Measurements from ENCODE around the gene RNF144B. TPM values are rescaled to one million over a fixed set of nuclear protein-coding genes. Genes with fewer than 3 reads are reported as not detected.
"Not testable (repeated sequence)": the region's sequence is repeated elsewhere in the genome, so short reads cannot be mapped to it uniquely, and the experiment has no call there.

RNF144B gene
- total RNA-seq, 1 donor from 2014 or later = 89.2 TPM

- DNase-seq = not testable (repeated sequence)
Measured at GRCh38 chr6:18409602-18410001, 22.5 kb downstream of the RNF144B start.

GRCh38 chr6:18410412-18410811, 23.3 kb downstream of the RNF144B start:
- DNase-seq = no peak

GRCh38 chr6:18412068-18412467, 24.9 kb downstream of the RNF144B start:
- no peak for DNase-seq

DNA sequence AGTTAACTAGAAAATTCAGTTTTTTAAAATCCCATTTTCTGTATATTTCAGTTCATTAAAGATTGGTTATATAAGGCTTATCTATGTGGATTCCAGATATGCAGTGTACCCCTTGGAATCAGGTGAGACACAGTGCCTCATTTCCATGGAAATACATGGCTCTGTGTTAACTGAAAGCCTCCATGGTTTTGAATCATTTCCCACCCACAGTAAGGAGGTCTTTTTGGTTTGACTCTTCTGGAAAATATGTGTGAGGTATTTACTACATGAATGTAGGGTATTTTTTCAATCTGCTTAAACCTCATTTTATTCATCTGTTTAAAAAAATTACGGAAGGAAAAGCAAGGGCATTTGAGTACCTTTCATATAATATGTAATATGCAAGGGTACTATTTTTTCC, 25.5 kb downstream of the RNF144B start:
- DNase-seq = no peak

GRCh38 chr6:18413381-18413780, 26.2 kb downstream of the RNF144B start:
- no peak for DNase-seq

DNA sequence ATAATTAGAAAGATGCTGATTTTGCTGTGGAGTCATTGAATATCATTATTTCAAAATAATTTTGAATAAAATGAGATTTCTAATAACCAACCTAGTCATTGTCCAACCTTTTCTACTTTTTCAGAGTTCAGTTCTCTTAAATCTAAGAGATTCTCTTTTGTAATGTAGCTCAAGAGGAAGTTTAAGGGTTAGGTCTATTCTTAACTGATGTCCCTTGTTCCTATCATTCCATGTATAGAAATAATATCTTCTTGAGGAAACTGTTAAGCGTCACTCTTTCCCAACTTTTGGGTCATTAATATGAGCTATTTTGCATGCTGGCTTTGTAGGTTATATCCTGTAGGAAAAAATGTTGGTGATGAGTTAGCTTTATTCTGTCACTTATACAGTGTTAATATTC, 27.0 kb downstream of the RNF144B start:
- no peak for DNase-seq

DNA sequence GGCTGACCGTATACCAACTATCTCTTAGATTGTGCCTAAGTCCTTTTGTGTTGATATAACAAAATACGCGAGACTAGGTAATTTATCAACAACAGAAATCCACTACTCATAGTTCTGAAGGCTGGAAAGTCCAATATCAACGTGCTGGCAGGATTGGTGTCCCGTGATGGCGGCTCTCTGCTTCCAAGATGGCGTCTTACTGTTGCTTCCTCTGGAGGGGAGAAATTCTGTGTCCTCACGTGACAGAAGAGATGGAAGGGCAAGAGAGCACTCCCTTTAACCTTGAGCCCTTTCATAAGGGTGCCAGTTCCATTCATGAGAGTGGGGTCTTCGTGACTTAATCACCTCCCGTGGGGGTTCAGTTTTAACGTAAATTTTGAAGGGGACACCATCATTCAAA, 28.1 kb downstream of the RNF144B start:
- DNase-seq = no peak

DNA sequence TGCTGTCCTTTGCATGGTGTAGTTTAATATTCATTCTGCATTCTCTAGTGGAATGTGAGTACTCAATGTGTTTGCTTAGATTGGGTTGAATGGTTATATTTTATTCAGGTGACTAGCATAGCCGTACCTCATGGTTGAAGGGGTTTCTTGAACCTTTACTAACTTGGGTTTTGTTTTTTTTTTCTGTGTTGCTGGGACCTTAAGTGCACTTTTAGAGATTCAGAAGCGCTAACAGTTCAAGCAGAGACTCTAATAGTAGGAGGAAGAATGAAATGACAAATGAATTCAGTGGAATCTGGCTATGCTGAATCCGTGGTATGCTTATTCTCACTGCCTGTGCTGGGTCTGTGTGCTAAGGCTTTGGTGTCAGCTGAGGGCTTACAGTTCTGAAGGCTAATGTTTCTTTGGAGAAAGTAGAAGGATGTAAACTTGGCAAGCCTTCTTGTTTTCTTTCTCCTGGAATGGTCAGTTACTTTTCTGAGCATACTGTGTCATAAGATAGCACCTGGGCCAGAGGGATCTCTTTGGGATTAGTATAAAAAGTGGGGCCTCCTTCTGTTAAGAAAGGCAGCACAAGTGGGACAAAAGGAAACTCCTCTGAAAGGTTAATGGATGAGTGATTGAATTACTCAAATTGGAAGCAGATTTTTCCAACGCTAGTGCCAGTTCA, 28.7 kb downstream of the RNF144B start:
- DNase-seq = no peak

GRCh38 chr6:18416341-18416679, 29.2 kb downstream of the RNF144B start:
- DNase-seq = no peak

DNA sequence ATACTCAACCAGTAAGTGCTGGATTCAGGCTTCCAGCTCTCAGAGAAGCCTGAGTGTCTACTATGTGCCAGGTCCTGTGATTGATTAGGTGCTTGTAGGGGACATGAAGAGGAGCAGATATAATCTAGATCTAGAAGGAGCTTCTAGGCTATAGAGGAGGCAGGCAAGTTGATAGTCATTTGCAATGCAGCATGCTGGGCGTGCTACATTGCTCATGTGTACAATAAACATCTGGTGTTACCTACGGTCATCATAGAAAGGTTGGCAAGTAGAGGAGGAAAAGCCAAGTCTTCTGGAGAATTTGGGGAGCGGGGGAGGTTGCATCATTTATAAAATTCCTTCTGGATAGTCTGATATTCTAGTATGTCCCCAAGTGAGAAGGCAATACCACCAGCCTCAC, 33.2 kb downstream of the RNF144B start:
- no peak for DNase-seq

DNA sequence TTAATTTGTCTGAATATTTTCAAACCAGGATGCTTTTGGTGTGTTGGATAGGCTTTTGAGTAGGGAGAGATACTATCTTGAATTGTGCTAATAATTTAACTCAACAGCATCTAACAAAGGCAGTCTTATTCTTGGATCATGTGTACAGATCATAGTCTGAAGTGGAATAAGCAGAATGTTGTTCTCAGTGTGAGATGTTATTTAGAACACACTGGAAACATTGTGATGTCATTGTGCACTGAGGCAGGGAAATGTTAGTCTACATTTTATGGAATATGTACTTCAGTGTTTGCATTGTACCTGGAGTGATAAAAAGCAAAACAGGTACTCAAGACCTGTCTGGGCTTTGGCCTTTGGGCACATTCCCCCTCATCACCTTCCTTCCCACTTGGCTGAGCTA, 35.0 kb downstream of the RNF144B start:
- DNase-seq = no peak

DNA sequence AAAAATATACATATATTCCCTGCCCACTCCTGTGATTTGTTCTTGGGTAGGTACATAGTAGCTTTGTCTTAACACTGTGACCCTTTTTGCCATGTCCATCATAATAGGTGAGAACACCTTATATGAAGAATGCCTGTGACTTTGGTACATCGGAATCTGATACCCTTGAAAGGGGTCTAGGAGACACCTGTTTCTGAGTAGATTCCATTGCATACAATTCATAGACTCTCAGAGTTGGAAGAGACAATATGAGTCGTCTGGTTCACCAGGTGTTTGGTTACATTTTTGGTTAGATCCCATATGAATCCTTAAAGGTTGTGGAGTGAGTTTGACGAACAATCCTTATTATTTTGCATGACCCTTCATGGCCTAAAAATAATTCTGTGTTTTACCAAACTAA, 36.3 kb downstream of the RNF144B start:
- no peak for DNase-seq

- no peak for DNase-seq
Measured at GRCh38 chr6:18424201-18424600, 37.1 kb downstream of the RNF144B start.

GRCh38 chr6:18425218-18425617, 38.1 kb downstream of the RNF144B start:
- no peak for DNase-seq

DNA sequence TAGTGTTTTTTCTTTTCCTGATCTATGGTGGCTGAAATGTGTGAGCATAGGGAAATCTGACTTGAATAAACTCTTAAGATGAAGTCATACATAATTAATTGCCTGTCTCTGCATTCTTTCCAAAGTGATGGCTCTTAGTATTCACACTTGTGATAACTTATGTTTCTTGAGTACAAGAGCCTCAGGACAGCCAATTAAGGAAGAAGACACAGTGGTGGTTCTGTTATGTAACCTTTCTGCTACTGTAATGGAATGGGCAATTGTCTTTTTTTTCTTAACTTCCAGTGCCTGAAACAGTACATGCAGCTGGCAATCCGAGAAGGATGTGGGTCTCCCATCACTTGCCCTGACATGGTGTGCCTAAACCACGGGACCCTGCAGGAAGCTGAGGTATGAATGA, 40.1 kb downstream of the RNF144B start:
- DNase-seq = no peak

- no peak for DNase-seq
Measured at GRCh38 chr6:18429655-18430297, 42.6 kb downstream of the RNF144B start.

DNA sequence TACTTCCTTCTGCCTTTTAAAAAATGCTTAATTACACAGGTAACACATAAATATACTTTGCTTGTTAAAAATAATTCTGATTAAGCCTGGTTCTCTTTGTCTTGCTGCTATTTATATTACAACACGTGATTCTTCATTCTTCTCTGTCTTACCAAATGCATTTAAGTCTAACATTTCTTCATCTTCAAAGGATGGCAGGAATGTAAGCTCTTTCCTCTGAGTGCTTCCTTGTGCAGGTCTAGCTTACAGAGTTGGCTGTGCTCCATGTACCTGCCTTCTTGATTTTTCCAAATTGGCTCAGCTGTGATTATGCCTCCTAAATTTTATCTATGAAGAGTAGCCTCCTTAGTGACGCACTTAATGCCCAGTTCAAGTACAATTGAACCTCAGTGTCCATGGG, 44.4 kb downstream of the RNF144B start:
- peak; percentile 23 for DNase-seq

DNA sequence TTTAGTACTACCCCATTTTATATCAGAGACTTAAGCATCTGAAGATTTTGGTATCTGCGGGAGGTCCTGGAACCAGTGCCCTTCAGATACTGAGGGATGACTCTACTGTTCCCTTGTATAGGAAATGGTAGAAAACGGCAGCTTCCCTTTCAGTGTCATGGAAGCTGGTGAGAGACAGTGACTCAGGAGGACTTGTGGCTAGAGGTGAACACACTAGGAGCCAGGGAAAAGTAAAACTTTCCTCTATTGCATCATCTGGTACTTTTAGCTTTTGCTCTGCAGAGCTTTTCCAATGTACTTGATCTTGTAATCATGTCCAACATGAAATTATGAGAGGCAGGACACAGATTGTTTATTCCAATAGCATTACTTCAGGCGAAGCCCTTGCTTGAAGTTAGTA, 45.0 kb downstream of the RNF144B start:
- DNase-seq = peak; percentile 25

- no peak for DNase-seq
Measured at GRCh38 chr6:18432619-18433018, 45.5 kb downstream of the RNF144B start.

GRCh38 chr6:18433059-18433458, 45.9 kb downstream of the RNF144B start:
- no peak for DNase-seq

- DNase-seq = no peak
Measured at GRCh38 chr6:18436341-18436740, 49.2 kb downstream of the RNF144B start.

DNA sequence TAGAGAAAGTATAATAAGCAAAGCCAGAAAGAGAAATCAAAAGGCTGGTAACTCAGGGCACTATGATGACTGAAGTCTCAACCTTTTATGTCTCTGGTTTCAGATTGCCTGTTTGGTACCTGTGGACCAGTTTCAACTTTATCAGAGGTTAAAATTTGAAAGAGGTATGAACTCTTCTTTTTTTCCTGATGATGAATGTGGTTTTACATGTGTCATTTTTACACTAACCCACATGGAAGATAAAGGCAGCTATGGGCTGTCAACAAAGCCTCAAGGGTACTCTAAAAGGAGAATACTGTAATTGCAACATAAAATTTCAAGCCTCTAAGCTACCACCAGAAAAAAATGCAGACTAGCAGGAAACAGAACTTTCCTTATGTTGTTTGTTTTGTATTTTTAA, 52.4 kb downstream of the RNF144B start:
- DNase-seq = no peak

DNA sequence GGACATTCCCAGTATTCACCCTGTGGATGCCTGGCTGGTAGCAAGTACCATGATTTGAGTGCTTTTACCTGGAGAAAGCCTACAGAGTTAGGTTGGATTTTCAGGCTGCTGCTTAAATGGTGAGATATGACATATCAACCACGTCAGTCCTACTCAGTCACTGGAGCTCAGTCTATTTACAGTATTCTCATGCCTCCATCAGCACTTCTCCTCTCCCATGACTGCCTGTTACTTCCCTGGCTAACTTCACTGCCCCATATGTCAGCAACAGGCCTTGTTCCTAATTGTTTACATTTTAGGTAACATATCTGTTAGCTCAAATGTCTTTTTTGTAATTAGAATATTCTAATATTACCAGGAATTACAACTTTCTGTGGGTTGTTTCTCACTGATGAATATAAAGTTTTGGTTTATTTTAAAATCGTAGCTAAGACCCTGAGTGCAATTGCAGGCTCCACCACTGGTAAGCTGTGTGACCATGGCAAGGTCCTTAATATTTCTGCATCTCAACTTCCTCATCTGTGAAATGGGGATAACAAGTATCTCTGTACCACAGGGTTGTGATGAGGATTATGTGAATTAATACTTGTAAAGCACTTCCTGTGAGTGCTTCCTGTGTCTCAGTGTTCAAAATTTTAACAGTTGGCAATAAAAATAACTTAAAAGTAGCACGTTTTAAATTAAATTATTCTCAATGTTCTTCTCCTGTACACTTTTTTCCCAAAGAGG, 54.3 kb downstream of the RNF144B start:
- DNase-seq = no peak

DNA sequence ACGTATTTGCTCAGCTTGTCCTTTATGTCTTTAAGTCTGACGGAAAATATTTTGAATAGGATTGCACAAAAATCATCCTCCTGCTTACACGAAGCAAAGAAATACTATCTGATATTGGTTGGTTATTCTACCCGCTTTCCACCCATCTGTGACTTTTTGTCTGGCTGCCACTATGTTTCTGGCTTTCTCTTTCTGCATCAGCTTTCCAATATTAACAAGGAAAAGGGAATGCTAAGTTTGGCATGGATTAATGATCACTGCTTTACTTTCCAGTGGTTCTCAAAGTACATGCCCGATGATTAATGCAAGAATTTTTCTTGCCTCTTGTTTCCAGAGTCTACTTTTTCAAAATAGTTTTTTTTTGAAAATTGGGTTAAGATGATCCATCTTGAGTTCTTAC, 57.0 kb downstream of the RNF144B start:
- DNase-seq = no peak

Measured in dermis blood vessel endothelial cell (primary cell).